ENCODE data around the gene KDM2B.

DNA sequence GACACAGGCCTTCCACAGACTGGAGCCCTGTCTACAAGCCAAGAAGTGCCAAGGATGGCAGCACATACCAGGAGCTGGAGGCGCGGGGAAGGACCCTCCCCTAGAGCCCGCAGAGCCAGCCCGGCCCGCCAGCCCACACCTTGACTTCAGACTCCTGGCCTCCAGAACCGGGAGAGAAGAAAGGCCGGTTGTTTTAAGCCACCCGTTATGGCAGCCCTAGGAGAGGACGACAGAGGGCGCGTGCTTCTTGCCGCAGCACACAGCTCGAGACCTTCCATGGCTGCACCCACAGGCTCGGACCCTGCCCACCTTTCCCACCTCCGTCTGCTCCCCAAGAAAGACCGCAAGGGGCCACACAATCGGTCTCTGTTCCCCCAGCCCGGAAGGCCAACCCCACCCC is 127.2 kb downstream of the KDM2B start:
- no peak for TF ChIP-seq POLR2A (IDR thresholded peaks at IDR 0.05; ENCODE audit: extremely low read depth, insufficient read length)
- TF ChIP-seq, protein P1, sequence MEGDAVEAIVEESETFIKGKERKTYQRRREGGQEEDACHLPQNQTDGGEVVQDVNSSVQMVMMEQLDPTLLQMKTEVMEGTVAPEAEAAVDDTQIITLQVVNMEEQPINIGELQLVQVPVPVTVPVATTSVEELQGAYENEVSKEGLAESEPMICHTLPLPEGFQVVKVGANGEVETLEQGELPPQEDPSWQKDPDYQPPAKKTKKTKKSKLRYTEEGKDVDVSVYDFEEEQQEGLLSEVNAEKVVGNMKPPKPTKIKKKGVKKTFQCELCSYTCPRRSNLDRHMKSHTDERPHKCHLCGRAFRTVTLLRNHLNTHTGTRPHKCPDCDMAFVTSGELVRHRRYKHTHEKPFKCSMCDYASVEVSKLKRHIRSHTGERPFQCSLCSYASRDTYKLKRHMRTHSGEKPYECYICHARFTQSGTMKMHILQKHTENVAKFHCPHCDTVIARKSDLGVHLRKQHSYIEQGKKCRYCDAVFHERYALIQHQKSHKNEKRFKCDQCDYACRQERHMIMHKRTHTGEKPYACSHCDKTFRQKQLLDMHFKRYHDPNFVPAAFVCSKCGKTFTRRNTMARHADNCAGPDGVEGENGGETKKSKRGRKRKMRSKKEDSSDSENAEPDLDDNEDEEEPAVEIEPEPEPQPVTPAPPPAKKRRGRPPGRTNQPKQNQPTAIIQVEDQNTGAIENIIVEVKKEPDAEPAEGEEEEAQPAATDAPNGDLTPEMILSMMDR (IDR thresholded peaks at IDR 0.05; ENCODE audit: low read depth, low read length), result no peak

Measured in NB4 (cell line).